Measurements from ENCODE around the gene IPO4.

- TF ChIP-seq YY1 (IDR thresholded peaks at IDR 0.05; ENCODE audit: insufficient read depth, insufficient read length) (no peak), ZNF274 (IDR thresholded peaks at IDR 0.05; ENCODE audit: low read depth, low read length) (no peak)
Observed at GRCh38 chr14:24137529-24138395, 50.9 kb downstream of the IPO4 start.
